HUES6 (cell line): Measurements from ENCODE around the gene ITGA11.

Experiments
- H3K27ac ChIP-seq: 2 replicates; pipeline ENCODE4 v1.7.0; 2013; ENCODE audit warnings: low read depth, mild to moderate bottlenecking, low read length, inconsistent platforms
- H3K27me3 ChIP-seq: 2 replicates; pipeline ENCODE4 v1.6.1; 2013; ENCODE audit warnings: low read length; ENCODE audit not compliant: control insufficient read depth, insufficient read depth
- H3K36me3 ChIP-seq: 2 replicates; pipeline ENCODE4 v1.6.1; 2013; ENCODE audit warnings: low read length; ENCODE audit not compliant: control insufficient read depth, insufficient read depth
- H3K4me1 ChIP-seq: 2 replicates; pipeline ENCODE4 v1.6.1; 2013; ENCODE audit warnings: low read length; ENCODE audit not compliant: control insufficient read depth, insufficient read depth
- H3K4me3 ChIP-seq: 2 replicates; pipeline ENCODE4 v1.5.1; 2013; ENCODE audit warnings: low read depth, low read length
- H3K9ac ChIP-seq: one replicate; pipeline ENCODE4 v1.6.1; 2013; ENCODE audit warnings: mild to moderate bottlenecking, low read length
- H3K9me3 ChIP-seq: 2 replicates; pipeline ENCODE4 v1.6.1; 2013; ENCODE audit warnings: low read depth, low read length; ENCODE audit not compliant: control insufficient read depth, insufficient read depth

Gene ITGA11

DNA sequence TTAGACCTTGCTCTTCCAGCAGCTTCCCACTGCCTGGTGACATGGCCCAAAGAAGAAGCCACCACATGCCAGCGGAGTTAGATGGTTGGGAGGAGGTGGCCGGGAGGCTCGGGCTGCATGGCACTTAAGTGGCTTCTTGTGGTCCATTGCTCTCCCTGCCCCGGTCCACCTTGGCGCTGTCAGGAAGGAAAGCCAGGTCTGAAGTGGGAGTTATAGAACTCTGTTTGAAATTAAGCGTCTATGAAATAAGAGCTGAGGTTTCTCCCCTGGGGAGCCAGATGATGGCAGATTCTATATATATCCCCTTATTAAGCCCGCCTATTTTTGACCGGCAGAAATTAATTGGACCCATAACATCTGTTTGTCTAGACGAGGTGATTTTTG, 61.2 kb downstream of the ITGA11 start:
- no peak overlapping the region for H3K9ac ChIP-seq
- H3K9me3 ChIP-seq, result no peaks in the 10 kb centered on the region
- no peaks in the 10 kb centered on the region for H3K36me3 ChIP-seq
- no peak overlapping the region for H3K27ac ChIP-seq
- H3K27me3 ChIP-seq, result no peaks in the 10 kb centered on the region
- H3K4me1 ChIP-seq, result peaks cover 6% of the 10 kb centered on the region; the same call in 1 of the 2 replicates
- H3K4me3 ChIP-seq, result no peak overlapping the region

- H3K36me3 ChIP-seq, result no peaks in the 10 kb centered on the region
- no peak overlapping the region for H3K4me3 ChIP-seq
- no peaks in the 10 kb centered on the region for H3K9me3 ChIP-seq
- no peak overlapping the region for H3K9ac ChIP-seq
- H3K4me1 ChIP-seq, result peaks cover 6% of the 10 kb centered on the region; the same call in 1 of the 2 replicates
- no peaks in the 10 kb centered on the region for H3K27me3 ChIP-seq
- H3K27ac ChIP-seq, result no peak overlapping the region
These were observed 61.8 kb downstream of the ITGA11 start for GRCh38 chr15:68369931-68370767.

DNA sequence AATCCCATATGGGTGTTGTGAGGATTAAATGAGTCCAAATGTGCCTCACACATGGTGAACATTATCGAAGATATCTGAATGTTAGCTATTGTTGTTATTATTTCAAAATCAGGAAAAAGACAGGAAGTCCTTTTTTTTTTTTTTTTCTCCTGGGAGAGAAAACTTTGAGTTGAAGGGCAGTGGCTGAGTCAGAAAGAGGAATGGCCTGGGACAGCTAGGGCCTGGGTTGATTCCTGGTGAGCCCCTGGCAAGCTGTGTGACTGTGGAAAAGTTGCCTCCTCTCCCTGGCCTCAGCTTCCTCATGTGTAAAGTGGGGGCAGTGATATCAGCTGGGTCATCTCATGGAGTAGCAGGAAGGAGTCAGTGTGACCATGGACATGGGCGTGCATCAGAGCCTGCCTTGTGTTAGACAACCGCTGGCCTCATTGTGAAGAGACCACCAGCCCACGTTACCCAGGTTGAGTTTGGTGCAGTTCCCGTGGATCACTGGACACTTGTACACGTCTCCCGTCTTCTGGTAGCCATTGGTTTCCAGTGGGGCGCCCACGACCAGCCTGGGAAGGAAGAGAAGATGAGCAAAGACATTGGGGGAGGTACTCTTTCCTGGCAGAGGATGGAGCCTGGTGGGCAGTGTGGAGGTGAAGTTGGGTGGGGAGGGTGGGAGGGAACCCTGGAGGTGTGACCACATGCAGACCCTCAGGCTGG, 63.1 kb downstream of the ITGA11 start:
- no peaks in the 10 kb centered on the region for H3K9me3 ChIP-seq
- no peak overlapping the region for H3K4me3 ChIP-seq
- H3K27ac ChIP-seq, result no peak overlapping the region
- no peaks in the 10 kb centered on the region for H3K36me3 ChIP-seq
- no peaks in the 10 kb centered on the region for H3K27me3 ChIP-seq
- H3K9ac ChIP-seq, result no peak overlapping the region
- peaks cover 6% of the 10 kb centered on the region; the same call in 1 of the 2 replicates for H3K4me1 ChIP-seq

DNA sequence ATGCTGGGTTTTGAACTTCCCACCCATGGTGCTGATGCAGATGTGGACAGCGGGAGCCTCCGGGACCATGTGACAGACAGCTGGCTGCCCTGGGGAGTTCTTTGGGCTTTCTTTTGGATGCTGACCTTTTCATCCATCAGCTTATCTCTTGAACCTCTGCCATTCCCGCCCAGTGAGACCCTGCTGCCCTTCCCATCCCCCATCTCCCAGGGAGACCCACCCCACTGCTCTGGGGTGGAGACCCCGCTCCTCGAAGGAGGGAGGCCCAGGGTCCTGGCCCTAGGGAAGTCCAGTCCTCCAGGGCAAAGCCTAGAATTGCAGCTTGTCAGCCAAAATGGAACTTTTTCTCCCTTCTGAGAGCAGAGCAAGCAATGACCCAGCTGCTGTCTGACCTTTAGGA, 64.0 kb downstream of the ITGA11 start:
- Histone ChIP-seq H3K9ac (no peak overlapping the region), H3K27ac (no peak overlapping the region), H3K4me1 (peaks cover 6% of the 10 kb centered on the region; the same call in 1 of the 2 replicates), H3K4me3 (no peak overlapping the region), H3K9me3 (no peaks in the 10 kb centered on the region), H3K36me3 (no peaks in the 10 kb centered on the region), H3K27me3 (no peaks in the 10 kb centered on the region)

DNA sequence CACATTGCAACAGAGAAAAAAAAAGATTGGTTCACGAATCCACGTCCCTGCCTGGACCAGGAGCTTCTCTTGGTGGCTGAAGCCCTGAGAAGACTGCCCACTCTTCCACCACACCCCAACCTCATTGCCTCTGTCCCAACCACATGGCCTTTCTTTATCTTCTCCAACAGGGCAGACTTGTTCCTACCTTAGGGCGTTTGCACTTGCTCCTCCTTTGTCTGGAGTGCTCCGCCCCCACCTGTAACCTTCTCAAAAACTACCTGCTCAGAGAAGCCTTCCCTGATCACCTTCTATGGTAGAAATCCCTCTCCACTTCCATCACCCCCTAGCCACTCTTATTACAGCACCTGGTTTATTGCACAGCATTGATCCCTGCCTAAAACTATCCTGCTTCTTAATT, 64.7 kb downstream of the ITGA11 start:
- Histone ChIP-seq H3K4me1 (peaks cover 6% of the 10 kb centered on the region; the same call in 1 of the 2 replicates), H3K36me3 (no peaks in the 10 kb centered on the region), H3K9ac (no peak overlapping the region), H3K27ac (no peak overlapping the region), H3K9me3 (no peaks in the 10 kb centered on the region), H3K4me3 (no peak overlapping the region), H3K27me3 (no peaks in the 10 kb centered on the region)

DNA sequence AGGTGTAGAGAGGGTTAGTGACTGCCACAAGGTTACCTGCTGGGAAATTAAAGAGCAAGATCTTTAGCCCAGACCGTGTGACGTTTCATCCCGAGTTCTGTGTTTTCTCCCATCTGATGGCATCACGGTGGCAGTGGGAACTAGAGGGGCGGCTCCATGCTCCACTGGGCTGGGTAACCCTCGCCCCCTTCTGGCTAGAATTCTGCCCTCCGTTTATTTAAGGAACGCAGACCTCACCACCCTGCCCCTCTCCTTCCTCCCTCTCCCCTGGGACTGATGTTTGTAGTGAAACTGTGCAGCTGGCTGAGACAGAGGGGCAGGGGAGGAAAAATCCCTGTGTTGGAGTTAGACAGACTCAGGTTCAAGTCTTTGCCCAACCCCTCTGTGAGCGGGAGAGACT, 65.6 kb downstream of the ITGA11 start:
- Histone ChIP-seq H3K27me3 (no peaks in the 10 kb centered on the region), H3K9ac (no peak overlapping the region), H3K4me1 (peaks cover 6% of the 10 kb centered on the region; the same call in 1 of the 2 replicates), H3K4me3 (no peak overlapping the region), H3K9me3 (no peaks in the 10 kb centered on the region), H3K27ac (no peak overlapping the region), H3K36me3 (no peaks in the 10 kb centered on the region)

DNA sequence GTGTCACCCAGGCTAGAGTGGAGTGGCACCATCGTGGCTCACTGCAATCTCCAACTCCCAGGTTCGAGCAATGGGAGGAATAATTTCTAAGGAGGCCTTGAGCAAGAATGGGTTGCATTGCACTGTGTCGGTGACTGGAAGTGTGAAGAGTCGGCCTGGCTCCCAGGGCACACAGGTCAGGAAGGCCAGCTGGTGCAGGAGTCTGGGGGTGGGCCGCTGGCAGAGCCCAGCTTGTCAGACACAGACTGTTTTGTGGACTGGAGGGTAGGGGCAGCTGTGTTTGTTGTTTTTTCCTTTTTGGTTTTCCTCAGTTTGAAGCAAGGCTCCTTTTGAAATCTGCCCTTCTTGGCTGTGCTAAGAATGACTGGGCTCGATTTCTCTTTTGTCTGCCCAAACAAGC, 66.2 kb downstream of the ITGA11 start:
- Histone ChIP-seq H3K9me3 (no peaks in the 10 kb centered on the region), H3K27ac (no peak overlapping the region), H3K36me3 (no peaks in the 10 kb centered on the region), H3K4me1 (peaks cover 6% of the 10 kb centered on the region; the same call in 1 of the 2 replicates), H3K9ac (no peak overlapping the region), H3K4me3 (no peak overlapping the region), H3K27me3 (no peaks in the 10 kb centered on the region)

GRCh38 chr15:68365140-68365745, 66.7 kb downstream of the ITGA11 start:
- H3K9ac ChIP-seq, result no peak overlapping the region
- H3K4me3 ChIP-seq, result no peak overlapping the region
- H3K27ac ChIP-seq, result no peak overlapping the region
- peaks cover 6% of the 10 kb centered on the region; the same call in 1 of the 2 replicates for H3K4me1 ChIP-seq
- H3K9me3 ChIP-seq, result no peaks in the 10 kb centered on the region
- H3K36me3 ChIP-seq, result no peaks in the 10 kb centered on the region
- H3K27me3 ChIP-seq, result no peaks in the 10 kb centered on the region

GRCh38 chr15:68364660-68365035, 67.3 kb downstream of the ITGA11 start:
- Histone ChIP-seq H3K4me1 (peaks cover 6% of the 10 kb centered on the region; the same call in 1 of the 2 replicates), H3K27ac (no peak overlapping the region), H3K9ac (no peak overlapping the region)

GRCh38 chr15:68364028-68364659, 67.8 kb downstream of the ITGA11 start:
- no peaks in the 10 kb centered on the region for H3K27me3 ChIP-seq
- H3K36me3 ChIP-seq, result no peaks in the 10 kb centered on the region
- peaks cover 6% of the 10 kb centered on the region; the same call in 1 of the 2 replicates for H3K4me1 ChIP-seq
- H3K4me3 ChIP-seq, result no peak overlapping the region
- H3K9ac ChIP-seq, result no peak overlapping the region
- no peaks in the 10 kb centered on the region for H3K9me3 ChIP-seq
- no peak overlapping the region for H3K27ac ChIP-seq

More at GRCh38 chr15:68364660-68365035, 67.3 kb downstream of the ITGA11 start:
- Histone ChIP-seq H3K36me3 (no peaks in the 10 kb centered on the region), H3K9me3 (no peaks in the 10 kb centered on the region), H3K4me3 (no peak overlapping the region), H3K27me3 (no peaks in the 10 kb centered on the region)
